Vagina (tissue), 2 donors: Measurements from ENCODE around the gene WDR1.

Experiments
- POLR2A ChIP-seq, 2 donors: fragments of 450-650 bp; IDR thresholded peaks; one replicate each; pipeline ENCODE4 v1.6.1; 2017; ENCODE audit warnings: antibody characterized with exemption in 2 of 2, mild to moderate bottlenecking in 2 of 2, moderate library complexity in 2 of 2
- POLR2AphosphoS5 ChIP-seq, 2 donors: sonication (generic); formaldehyde crosslinking; IDR thresholded peaks; one replicate each; pipeline ENCODE4 v1.9.0; 2017; ENCODE audit warnings: antibody characterized with exemption in 2 of 2, mild to moderate bottlenecking in 2 of 2, low read depth in 1 of 2; ENCODE audit not compliant: insufficient read depth in 1 of 2
- TF ChIP-seq, protein P1 (sequence below), 3 experiments: fragments of 450-650 bp in 2 of 3; fragments of 200-600 bp in 1 of 3; sonication (generic) in 1 of 3; IDR thresholded peaks; one replicate each; pipeline ENCODE4 v1.5.1; 2017 to 2019; ENCODE audit warnings: antibody characterized with exemption in 3 of 3, mild to moderate bottlenecking in 2 of 3, moderate library complexity in 2 of 3

GRCh38 chr4:10081218-10081606 lies 35.4 kb downstream of the WDR1 start:
- TF ChIP-seq POLR2A (IDR thresholded peaks at IDR 0.05) (no peak), POLR2AphosphoS5 (IDR thresholded peaks at IDR 0.05; ENCODE audit: insufficient read depth in 1 of 2, low read depth in 1 of 2) (no peak)
- TF ChIP-seq, protein P1, sequence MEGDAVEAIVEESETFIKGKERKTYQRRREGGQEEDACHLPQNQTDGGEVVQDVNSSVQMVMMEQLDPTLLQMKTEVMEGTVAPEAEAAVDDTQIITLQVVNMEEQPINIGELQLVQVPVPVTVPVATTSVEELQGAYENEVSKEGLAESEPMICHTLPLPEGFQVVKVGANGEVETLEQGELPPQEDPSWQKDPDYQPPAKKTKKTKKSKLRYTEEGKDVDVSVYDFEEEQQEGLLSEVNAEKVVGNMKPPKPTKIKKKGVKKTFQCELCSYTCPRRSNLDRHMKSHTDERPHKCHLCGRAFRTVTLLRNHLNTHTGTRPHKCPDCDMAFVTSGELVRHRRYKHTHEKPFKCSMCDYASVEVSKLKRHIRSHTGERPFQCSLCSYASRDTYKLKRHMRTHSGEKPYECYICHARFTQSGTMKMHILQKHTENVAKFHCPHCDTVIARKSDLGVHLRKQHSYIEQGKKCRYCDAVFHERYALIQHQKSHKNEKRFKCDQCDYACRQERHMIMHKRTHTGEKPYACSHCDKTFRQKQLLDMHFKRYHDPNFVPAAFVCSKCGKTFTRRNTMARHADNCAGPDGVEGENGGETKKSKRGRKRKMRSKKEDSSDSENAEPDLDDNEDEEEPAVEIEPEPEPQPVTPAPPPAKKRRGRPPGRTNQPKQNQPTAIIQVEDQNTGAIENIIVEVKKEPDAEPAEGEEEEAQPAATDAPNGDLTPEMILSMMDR (IDR thresholded peaks at IDR 0.05): no peak
